Activated CD8-positive, alpha-beta memory T cell treated with anti-CD3 and anti-CD28 coated beads for 4 hours (primary cell): ENCODE measurements around the gene PRAMEF18.
A peak's percentile ranks its signal among the peaks of the same experiment; 100 is the strongest.
"Not testable (repeated sequence)": the region's sequence is repeated elsewhere in the genome, so short reads cannot be mapped to it uniquely, and the experiment has no call there.

Source experiments
- DNase-seq, 2 donors: peaks; one replicate each; pipeline ENCODE4 v3.0.0-alpha.2; 2020; ENCODE audit warnings: low read depth in 2 of 2

Gene PRAMEF18, protein sequence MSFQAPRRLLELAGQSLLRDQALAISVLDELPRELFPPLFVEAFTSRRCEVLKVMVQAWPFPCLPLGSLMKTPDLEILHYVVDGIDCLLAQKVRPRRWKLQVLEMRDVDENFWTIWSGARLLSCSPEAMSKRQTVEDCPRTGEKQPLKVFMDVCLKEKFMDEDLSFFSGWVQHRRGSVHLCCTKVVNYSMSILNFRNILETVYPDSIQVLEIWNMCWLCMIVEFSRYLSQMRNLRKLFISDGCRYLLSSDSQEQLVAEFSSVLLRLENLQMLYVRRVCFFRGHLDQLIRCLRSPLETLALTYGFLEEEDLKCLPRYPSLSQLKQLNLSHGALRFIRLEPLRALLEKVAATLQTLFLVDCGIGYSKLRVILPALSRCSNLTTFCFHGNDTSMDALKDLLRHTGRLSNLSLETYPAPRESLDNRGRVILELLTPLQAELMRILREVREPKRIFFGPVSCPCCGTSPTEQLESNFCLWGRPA

DNA sequence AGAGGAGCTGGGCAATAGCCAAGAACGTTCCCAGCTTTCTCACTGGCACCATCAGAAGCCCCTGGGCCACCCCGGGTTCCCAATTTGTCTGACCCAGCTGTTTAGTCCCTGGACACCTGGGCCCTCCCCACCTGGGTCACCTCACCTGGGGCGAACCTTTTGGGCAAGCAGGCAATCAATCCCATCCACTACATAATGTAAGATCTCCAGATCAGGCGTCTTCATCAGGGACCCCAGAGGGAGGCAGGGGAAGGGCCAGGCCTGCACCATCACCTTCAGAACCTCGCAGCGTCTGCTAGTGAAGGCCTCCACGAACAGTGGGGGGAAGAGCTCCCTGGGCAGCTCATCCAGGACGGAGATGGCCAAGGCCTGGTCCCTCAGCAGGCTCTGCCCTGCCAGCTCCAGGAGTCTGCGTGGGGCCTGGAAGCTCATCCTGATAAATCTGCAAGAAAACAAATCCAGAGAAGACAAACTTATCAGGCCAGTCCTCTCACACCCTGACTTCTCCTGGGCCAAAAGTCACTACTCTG lies at the start of gene PRAMEF18:
PRAMEF18 (minus strand) TSS at position 480 of the 530 bp plus-strand sequence; CDS start at position 432, 48 bp downstream.
- not testable (repeated sequence) for DNase-seq

DNA sequence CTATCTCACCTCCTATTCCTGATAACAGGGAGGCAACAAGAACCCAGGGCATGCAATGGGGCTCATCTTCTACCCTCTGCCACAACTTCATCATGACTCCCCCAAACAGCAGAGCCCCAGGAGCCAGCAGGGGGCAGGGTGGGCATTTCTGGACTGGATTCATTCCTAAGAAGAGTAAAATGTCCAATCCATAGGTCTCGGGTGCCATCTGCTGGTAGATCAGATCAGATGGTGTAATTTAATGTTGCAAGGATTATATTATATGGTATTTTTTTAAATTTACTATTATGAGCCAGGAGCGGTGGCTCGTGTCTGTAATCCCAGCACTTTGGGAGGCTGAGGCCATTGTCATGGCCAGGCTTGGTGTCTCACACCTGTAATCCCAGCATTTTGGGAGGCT lies 39.2 kb upstream of the PRAMEF18 start:
- DNase-seq, result not testable (repeated sequence)

GRCh38 chr1:13253898-13254297 lies 27.9 kb upstream of the PRAMEF18 start, which contains the start of gene PRAMEF5:
Gene PRAMEF5, plus strand, starts transcription at chr1:13254198. Its CDS starts 5,071 bp downstream, at chr1:13259269.
- DNase-seq, result not testable (repeated sequence)

GRCh38 chr1:13247122-13247521 lies 21.2 kb upstream of the PRAMEF18 start:
- not testable (repeated sequence) for DNase-seq

- DNase-seq, result not testable (repeated sequence)
Measured at GRCh38 chr1:13246554-13246871, 20.6 kb upstream of the PRAMEF18 start.

- not testable (repeated sequence) for DNase-seq
Measured at GRCh38 chr1:13245841-13246553, 20.0 kb upstream of the PRAMEF18 start.

- not testable (repeated sequence) for DNase-seq
Measured at GRCh38 chr1:13243536-13244263, 17.7 kb upstream of the PRAMEF18 start.

- not testable (repeated sequence) for DNase-seq
Measured at GRCh38 chr1:13239633-13240032, 13.7 kb upstream of the PRAMEF18 start.

- not testable (repeated sequence) for DNase-seq
Measured at GRCh38 chr1:13237572-13237971, 11.6 kb upstream of the PRAMEF18 start.

DNA sequence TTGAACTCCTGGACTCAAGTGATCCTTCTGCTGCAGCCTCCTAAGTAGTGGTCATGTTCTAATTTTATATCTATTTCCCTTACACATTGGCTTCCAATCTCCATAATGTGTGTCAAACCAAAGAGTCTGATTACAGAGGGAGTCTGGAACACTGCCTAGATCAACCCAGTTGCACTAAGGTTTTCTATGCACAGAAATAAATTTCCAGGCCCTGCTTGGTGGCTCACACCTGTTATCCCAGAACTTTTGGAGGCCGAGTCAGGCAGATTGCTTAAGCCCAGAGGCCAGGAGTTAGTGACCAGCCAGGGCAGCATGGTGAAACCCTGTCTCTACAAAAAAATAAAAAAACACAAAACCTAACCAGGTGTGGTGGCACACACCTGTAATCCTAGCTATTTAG lies 8.1 kb upstream of the PRAMEF18 start:
- not testable (repeated sequence) for DNase-seq

DNA sequence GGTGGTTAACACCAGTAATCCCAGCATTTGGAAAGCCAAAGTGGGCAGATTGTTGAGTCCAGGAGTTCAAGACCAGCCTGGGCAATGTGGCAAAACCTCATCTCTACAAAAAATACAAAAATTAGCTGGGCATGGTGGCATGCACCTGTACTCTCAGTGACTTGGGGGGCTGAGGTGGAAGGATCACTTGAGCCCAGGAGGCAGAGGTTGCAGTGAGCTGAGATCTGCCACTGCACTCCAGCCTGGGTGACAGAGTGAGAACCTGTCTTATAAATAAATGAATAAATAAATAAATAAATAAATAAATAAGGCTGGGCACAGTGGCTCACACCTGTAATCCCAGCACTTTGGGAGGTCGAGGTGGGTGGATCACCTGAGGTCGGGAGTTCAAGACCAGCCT lies 6.1 kb upstream of the PRAMEF18 start:
- not testable (repeated sequence) for DNase-seq

DNA sequence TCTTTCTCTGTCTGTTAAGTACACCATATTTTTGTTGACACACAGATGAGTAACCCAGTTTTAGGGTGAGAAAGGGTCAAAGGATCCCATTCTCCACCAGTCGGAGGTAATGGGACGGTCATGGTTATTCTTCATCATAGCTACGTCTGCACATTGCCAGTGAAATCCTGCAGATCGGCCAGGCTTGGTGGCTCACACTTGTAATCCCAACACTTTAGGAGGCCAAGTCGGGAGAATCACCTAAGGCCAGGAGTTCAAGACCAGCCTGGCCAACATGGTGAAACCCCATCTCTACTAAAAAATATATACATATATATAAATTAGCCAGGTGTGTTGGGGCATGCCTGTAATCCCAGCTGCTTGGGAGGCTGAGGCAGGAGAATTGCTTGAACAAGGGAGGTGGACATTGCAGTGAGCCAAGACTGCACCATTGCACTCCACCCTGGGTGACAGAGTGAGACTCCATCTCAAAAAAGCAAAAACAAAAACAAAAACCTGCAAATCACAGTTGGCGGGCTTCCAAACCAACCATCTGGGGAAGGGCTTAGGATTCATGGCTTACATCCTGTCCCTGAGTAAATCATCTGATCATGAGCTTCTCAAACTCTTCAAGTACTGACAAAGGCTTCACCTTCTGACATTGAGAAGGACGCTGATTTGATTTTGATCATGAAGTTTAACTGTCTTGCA lies 5.3 kb upstream of the PRAMEF18 start:
- not testable (repeated sequence) for DNase-seq

DNA sequence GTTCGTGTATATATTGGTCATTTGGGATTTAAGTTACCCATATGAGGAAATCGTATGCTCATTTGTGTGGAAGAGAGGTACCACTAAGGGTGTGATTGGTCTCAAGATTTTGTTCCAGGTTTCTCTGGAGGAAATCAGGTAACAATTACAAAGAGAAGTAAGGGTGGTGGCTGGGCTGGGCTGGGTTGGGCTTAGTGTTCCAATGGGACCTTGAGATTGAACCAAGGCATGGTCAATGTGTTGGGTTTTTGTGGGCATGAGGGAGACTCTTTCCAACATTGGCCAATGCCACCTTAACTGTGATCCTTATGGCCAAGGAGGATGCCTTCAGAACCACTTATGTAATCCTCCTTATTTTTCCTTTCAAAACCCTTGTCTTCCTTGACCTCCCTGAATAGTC lies 4.6 kb upstream of the PRAMEF18 start:
- DNase-seq, result not testable (repeated sequence)

- DNase-seq, result not testable (repeated sequence)
Measured at GRCh38 chr1:13230096-13230495, 4.1 kb upstream of the PRAMEF18 start.

- DNase-seq, result peak in 1 of 2 donors; percentile 33
Measured at GRCh38 chr1:13228343-13228781, 2.4 kb upstream of the PRAMEF18 start.

- DNase-seq, result not testable (repeated sequence)
Measured at GRCh38 chr1:13227271-13228055, 1.5 kb upstream of the PRAMEF18 start.

GRCh38 chr1:13224480-13225060 lies 1.4 kb downstream of the PRAMEF18 start:
- DNase-seq, result no peak

- DNase-seq, result not testable (repeated sequence)
Measured at GRCh38 chr1:13222788-13223187, 3.2 kb downstream of the PRAMEF18 start.

DNA sequence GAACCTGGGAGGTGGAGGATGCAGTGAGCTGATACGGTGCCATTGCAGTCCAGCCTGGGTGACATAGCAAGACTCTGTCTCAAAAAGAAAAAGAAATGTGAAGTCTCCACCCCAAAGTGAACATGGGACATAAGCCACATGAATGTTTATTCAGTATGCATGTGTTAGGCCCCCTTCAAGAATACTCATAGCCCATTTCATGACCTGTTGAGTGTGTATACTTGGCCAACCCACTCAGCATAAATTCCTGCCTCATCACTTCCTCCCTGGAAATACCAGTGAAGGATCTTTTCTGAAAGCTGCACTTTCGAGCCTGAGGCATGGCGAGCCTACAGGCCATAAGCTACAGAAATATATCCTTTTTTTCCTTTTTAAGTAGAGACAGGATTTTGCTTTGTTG lies 6.8 kb downstream of the PRAMEF18 start:
- not testable (repeated sequence) for DNase-seq

GRCh38 chr1:13216619-13217018 lies 9.3 kb downstream of the PRAMEF18 start:
- DNase-seq, result not testable (repeated sequence)
